ENCODE results near the gene IRX1. TPM values are rescaled to one million over a fixed set of nuclear protein-coding genes. Genes with fewer than 3 reads are reported as not detected.

IRX1 gene
- not detected in 2 replicates for polyA plus RNA-seq (2012; rRNA removed)
- not detected in 2 replicates for polyA plus RNA-seq (2012; cell fraction: cytosol; rRNA removed)
- polyA plus RNA-seq (2012; cell fraction: nucleus; rRNA removed) = not detected in 2 replicates

- H3K4me3 ChIP-seq (ENCODE audit: low read depth in 2 of 2, low read length in 1 of 2) = no peak within 1 kb of the TSS
- peak; percentile 36 for DNase-seq
- no peaks in the 10 kb centered on the region for H3K36me3 ChIP-seq (replicated peaks in 1 of 2; ENCODE audit: control insufficient read depth in 1 of 2, insufficient read depth in 2 of 2, low read length in 1 of 2)
- WGBS (ENCODE audit: low lambda C conversion rate) = 3% methylated on average over 17 of the region's 106 CpGs
- H3F3A ChIP-seq (replicated peaks; ENCODE audit: insufficient read depth) = no peaks in the 10 kb centered on the region
- ChIA-PET POLR2A (no interaction called here), CTCF (no interaction called here)
- no peak within 1 kb of the TSS for H2AFZ ChIP-seq (ENCODE audit: low read depth)
- no peaks in the 10 kb centered on the region for H3K9me3 ChIP-seq
- no peaks in the 10 kb centered on the region for H3K4me1 ChIP-seq (ENCODE audit: control insufficient read depth in 1 of 2, insufficient read depth in 2 of 2, low read depth in 1 of 2, low read length in 1 of 2)
- no peaks in the 10 kb centered on the region for H3K9me2 ChIP-seq
- H3K79me2 ChIP-seq (ENCODE audit: insufficient read depth) = no peaks in the 10 kb centered on the region
- H3K27ac ChIP-seq (ENCODE audit: low read depth in 2 of 2, low read length in 1 of 2) = no peak within 1 kb of the TSS
- no peak for TF ChIP-seq SMC3 (IDR thresholded peaks at IDR 0.05; ENCODE audit: low read depth, low read length)
- TF ChIP-seq, protein P1, sequence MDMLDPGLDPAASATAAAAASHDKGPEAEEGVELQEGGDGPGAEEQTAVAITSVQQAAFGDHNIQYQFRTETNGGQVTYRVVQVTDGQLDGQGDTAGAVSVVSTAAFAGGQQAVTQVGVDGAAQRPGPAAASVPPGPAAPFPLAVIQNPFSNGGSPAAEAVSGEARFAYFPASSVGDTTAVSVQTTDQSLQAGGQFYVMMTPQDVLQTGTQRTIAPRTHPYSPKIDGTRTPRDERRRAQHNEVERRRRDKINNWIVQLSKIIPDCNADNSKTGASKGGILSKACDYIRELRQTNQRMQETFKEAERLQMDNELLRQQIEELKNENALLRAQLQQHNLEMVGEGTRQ (IDR thresholded peaks at IDR 0.05; ENCODE audit: borderline replicate concordance, low read depth, low read length) = no peak
- TF ChIP-seq, protein P2, sequence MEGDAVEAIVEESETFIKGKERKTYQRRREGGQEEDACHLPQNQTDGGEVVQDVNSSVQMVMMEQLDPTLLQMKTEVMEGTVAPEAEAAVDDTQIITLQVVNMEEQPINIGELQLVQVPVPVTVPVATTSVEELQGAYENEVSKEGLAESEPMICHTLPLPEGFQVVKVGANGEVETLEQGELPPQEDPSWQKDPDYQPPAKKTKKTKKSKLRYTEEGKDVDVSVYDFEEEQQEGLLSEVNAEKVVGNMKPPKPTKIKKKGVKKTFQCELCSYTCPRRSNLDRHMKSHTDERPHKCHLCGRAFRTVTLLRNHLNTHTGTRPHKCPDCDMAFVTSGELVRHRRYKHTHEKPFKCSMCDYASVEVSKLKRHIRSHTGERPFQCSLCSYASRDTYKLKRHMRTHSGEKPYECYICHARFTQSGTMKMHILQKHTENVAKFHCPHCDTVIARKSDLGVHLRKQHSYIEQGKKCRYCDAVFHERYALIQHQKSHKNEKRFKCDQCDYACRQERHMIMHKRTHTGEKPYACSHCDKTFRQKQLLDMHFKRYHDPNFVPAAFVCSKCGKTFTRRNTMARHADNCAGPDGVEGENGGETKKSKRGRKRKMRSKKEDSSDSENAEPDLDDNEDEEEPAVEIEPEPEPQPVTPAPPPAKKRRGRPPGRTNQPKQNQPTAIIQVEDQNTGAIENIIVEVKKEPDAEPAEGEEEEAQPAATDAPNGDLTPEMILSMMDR (IDR thresholded peaks at IDR 0.05) = no peak
- TF ChIP-seq JUND (IDR thresholded peaks at IDR 0.05) = no peak
- TF ChIP-seq, protein P3, sequence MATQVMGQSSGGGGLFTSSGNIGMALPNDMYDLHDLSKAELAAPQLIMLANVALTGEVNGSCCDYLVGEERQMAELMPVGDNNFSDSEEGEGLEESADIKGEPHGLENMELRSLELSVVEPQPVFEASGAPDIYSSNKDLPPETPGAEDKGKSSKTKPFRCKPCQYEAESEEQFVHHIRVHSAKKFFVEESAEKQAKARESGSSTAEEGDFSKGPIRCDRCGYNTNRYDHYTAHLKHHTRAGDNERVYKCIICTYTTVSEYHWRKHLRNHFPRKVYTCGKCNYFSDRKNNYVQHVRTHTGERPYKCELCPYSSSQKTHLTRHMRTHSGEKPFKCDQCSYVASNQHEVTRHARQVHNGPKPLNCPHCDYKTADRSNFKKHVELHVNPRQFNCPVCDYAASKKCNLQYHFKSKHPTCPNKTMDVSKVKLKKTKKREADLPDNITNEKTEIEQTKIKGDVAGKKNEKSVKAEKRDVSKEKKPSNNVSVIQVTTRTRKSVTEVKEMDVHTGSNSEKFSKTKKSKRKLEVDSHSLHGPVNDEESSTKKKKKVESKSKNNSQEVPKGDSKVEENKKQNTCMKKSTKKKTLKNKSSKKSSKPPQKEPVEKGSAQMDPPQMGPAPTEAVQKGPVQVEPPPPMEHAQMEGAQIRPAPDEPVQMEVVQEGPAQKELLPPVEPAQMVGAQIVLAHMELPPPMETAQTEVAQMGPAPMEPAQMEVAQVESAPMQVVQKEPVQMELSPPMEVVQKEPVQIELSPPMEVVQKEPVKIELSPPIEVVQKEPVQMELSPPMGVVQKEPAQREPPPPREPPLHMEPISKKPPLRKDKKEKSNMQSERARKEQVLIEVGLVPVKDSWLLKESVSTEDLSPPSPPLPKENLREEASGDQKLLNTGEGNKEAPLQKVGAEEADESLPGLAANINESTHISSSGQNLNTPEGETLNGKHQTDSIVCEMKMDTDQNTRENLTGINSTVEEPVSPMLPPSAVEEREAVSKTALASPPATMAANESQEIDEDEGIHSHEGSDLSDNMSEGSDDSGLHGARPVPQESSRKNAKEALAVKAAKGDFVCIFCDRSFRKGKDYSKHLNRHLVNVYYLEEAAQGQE (IDR thresholded peaks at IDR 0.05; ENCODE audit: low read depth, low read length) = no peak
- no peak for TF ChIP-seq MEF2A (IDR thresholded peaks at IDR 0.05; ENCODE audit: borderline replicate concordance, low read depth)
- TF ChIP-seq IRF3 (IDR thresholded peaks at IDR 0.05; ENCODE audit: low read depth, low read length) = no peak
- TF ChIP-seq NFIC (IDR thresholded peaks at IDR 0.05; ENCODE audit: borderline replicate concordance) = no peak
- no peak for TF ChIP-seq YY1 (IDR thresholded peaks at IDR 0.05; ENCODE audit: low read depth)
- no peak for TF ChIP-seq NRF1 (IDR thresholded peaks at IDR 0.05; ENCODE audit: low read depth, low read length)
- TF ChIP-seq RAD21 (IDR thresholded peaks at IDR 0.05; ENCODE audit: low read length) = no peak
- no peak for TF ChIP-seq EZH2phosphoT487 (IDR thresholded peaks at IDR 0.05; ENCODE audit: borderline replicate concordance, low read depth)
- TF ChIP-seq, protein P4, sequence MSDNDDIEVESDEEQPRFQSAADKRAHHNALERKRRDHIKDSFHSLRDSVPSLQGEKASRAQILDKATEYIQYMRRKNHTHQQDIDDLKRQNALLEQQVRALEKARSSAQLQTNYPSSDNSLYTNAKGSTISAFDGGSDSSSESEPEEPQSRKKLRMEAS (IDR thresholded peaks at IDR 0.05; ENCODE audit: low read depth) = no peak
- TF ChIP-seq, protein P5, sequence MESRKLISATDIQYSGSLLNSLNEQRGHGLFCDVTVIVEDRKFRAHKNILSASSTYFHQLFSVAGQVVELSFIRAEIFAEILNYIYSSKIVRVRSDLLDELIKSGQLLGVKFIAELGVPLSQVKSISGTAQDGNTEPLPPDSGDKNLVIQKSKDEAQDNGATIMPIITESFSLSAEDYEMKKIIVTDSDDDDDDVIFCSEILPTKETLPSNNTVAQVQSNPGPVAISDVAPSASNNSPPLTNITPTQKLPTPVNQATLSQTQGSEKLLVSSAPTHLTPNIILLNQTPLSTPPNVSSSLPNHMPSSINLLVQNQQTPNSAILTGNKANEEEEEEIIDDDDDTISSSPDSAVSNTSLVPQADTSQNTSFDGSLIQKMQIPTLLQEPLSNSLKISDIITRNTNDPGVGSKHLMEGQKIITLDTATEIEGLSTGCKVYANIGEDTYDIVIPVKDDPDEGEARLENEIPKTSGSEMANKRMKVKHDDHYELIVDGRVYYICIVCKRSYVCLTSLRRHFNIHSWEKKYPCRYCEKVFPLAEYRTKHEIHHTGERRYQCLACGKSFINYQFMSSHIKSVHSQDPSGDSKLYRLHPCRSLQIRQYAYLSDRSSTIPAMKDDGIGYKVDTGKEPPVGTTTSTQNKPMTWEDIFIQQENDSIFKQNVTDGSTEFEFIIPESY (IDR thresholded peaks at IDR 0.05; ENCODE audit: borderline replicate concordance, low read depth) = no peak
- no peak within 1 kb of the TSS for H3K9ac ChIP-seq
- no peak within 1 kb of the TSS for H3K4me2 ChIP-seq
- H3K27me3 ChIP-seq (ENCODE audit: insufficient read depth) = peaks cover 83% of the 10 kb centered on the region
- H4K20me1 ChIP-seq (ENCODE audit: insufficient read depth) = no peaks in the 10 kb centered on the region
These were observed at the start of gene IRX1 for GRCh38 chr5:3595006-3595961. TSS of gene IRX1 (plus strand) at chr5:3595832. CDS start at chr5:3596106, 274 bp downstream.
